AG04449 (cell line): ENCODE data around the gene RBM25.

ENCODE experiments used
- CTCF ChIA-PET: fragments of 350-600 bp; formaldehyde crosslinking; extraction: SDS; loops from one replicate; lab custom pipeline; 2021; ENCODE audit warnings: antibody characterized with exemption; lab: Yijun Ruan, JAX
- POLR2A ChIA-PET: fragments of 400-600, 350-600 bp; formaldehyde crosslinking; extraction: SDS; loops from one replicate; lab custom pipeline; 2020; ENCODE audit warnings: antibody characterized with exemption, inconsistent platforms; lab: Yijun Ruan, JAX
- DNase-seq: peaks from one replicate; pipeline ENCODE4 v3.0.0-alpha.2; 2010; ENCODE audit warnings: low read depth, low spot score
- H3K4me3 ChIP-seq: 2 replicates; pipeline ENCODE4 v1.5.1; 2011; ENCODE audit warnings: low read depth, mild to moderate bottlenecking, control low read depth, low read length
- TF ChIP-seq, protein P1 (sequence below): IDR thresholded peaks from one replicate; pipeline ENCODE4 v1.5.1; 2011; ENCODE audit warnings: mild to moderate bottlenecking, moderate library complexity, low read length, control low read depth, inconsistent platforms; ENCODE audit not compliant: insufficient read depth; ENCODE audit errors: missing control alignments

RBM25 gene

DNA sequence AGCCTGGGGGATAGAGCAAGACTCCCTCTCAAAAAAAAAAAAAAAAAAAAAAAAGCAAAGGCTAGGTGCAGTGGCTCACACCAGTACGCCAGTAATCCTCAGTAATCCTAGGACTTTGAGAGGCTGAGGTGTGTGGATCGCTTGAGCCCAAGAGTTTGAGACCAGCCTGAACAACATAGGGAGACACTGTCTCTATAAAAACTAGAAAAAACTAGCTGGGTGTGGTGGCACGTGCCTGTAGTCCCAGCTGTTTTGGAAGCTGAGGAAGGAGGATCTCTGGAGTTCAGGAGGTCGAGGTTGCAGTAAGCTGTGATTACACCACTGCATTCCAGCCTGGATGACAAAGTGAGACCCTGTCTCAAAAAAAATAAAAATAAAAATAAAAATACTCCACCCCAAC is 8.9 kb upstream of the RBM25 start:
- H3K4me3 ChIP-seq = no peak overlapping the region
- ChIA-PET CTCF (interaction anchor here (0.7 to 1.3 kb wide), 2 partner anchors 8 to 10 kb away, joined by 3 to 5 read pairs; partner anchors contain the start of gene RBM25), POLR2A (interaction anchor here (1.4 kb wide), 1 partner anchor 9 kb away, joined by 3 read pairs; the partner anchor contains the start of gene RBM25)
- TF ChIP-seq, protein P1, sequence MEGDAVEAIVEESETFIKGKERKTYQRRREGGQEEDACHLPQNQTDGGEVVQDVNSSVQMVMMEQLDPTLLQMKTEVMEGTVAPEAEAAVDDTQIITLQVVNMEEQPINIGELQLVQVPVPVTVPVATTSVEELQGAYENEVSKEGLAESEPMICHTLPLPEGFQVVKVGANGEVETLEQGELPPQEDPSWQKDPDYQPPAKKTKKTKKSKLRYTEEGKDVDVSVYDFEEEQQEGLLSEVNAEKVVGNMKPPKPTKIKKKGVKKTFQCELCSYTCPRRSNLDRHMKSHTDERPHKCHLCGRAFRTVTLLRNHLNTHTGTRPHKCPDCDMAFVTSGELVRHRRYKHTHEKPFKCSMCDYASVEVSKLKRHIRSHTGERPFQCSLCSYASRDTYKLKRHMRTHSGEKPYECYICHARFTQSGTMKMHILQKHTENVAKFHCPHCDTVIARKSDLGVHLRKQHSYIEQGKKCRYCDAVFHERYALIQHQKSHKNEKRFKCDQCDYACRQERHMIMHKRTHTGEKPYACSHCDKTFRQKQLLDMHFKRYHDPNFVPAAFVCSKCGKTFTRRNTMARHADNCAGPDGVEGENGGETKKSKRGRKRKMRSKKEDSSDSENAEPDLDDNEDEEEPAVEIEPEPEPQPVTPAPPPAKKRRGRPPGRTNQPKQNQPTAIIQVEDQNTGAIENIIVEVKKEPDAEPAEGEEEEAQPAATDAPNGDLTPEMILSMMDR = no peak
- DNase-seq = no peak

DNA sequence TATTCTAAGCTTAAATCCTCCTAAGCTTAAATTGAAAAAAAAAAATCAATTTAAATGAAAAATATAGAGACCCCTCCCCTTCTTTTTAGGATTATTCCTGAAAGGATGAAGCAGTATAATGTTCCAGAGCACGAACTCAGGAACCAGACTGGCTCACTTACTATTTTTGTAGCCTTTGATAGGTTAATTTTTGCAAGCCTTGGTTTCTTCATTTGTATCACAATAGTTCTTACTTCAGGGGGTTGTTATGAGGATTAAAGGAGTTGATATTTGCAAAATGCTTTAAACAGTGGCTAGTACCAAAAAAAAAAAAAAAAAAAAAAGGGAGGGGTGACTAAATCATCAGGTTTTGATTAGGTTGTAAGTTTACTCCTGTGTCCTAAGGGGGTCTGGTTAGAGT is 3.1 kb upstream of the RBM25 start:
- TF ChIP-seq, protein P1 = no peak
- CTCF ChIA-PET = no interaction called here
- POLR2A ChIA-PET = no interaction called here
- no peak overlapping the region for H3K4me3 ChIP-seq
- no peak for DNase-seq

DNA sequence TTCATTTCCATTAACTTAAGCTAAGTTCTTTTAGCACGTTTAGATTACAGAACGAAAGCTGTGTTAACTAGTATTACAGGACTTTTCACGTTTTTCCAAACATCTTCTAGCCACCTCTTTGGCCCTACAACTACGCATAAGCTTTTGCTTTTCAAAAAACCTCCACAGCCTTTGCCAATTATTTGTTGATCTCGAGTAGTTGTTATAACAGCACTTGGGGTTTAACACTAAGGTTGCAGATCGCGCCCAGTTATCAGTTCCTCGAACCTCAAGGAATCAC is 450 bp upstream of the RBM25 start:
- CTCF ChIA-PET = interaction anchor here (3.3 kb wide), 1 partner anchor 544 kb away, joined by 13 read pairs; no protein-coding TSS in a partner anchor

DNA sequence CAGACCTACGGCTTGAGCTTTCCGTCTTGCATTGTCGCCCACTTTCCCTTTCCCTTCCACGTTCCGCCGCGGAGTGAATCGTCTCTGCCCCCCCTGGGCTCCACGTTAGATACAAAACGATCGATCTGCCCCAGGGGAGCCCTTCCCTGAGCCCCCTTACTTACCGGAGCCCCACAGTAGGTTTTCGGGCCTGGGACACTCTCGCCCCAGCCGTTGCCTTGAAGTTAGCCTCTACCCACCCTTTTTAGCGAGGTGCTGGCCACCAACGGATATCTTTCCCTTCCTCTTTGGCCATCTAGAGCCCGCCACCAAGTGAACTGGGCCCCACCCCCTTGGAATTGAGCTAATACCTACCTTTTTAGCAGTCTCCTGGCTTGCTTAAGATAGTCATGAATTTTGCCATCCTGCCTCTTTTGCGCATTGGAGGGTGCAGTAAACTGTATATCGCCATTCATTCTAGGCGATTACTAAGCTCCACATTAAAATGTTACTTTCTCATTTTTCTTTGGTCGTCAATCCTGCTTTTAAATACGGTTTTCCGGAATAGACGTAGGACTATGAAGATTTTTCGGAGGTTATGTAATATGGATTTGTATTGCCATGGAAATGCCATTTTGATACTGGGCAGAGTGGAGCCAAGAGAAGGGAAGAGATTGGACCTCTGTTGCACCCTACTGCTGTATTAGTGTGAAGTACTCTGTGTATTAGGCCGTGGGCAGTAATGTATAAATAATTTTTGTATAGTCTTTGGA is 764 bp downstream of the RBM25 start:
- TF ChIP-seq, protein P1 = no peak
- H3K4me3 ChIP-seq = peak overlapping the region; percentile 95
- no peak for DNase-seq
- ChIA-PET POLR2A (interaction anchor here (0.6 to 2.2 kb wide), 6 partner anchors 9 to 545 kb away, joined by 3 to 13 read pairs (median 4); partner anchors contain the start of gene ZFYVE1), CTCF (interaction anchor here (0.9 to 3.3 kb wide), 5 partner anchors 9 to 545 kb away, joined by 3 to 13 read pairs (median 4); no protein-coding TSS in a partner anchor)

More for the DNA sequence above, 450 bp upstream of the RBM25 start:
- TF ChIP-seq, protein P1 = no peak
- DNase-seq = no peak
- POLR2A ChIA-PET = interaction anchor here (1.0 to 2.2 kb wide), 5 partner anchors 8 to 544 kb away, joined by 3 to 13 read pairs (median 4); partner anchors contain the start of gene ZFYVE1
- H3K4me3 ChIP-seq = peak overlapping the region; percentile 53

DNA sequence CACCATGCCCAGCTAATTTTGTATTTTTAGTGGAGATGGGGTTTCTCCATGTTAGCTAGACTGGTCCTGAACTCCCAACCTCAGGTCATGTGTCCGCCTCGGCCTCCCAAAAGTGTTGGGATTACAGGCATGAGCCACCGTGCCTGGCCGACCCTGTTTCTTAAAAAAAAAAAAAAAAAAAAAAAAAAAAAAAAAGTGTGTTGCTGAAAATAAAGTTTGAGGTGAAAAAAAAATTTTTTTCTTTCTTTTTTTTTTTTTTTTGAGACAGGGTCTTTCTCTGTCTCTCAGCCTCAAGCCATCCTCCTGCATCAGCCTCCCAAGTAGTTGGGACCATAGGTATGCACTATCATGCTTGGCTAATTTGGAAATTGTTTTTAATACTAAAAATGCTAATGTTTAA is 11.3 kb downstream of the RBM25 start:
- no peak for DNase-seq
- POLR2A ChIA-PET = no interaction called here
- TF ChIP-seq, protein P1 = no peak
- CTCF ChIA-PET = interaction anchor here (0.9 kb wide), 1 partner anchor 82 kb away, joined by 3 read pairs; no protein-coding TSS in a partner anchor
- H3K4me3 ChIP-seq = no peak overlapping the region

DNA sequence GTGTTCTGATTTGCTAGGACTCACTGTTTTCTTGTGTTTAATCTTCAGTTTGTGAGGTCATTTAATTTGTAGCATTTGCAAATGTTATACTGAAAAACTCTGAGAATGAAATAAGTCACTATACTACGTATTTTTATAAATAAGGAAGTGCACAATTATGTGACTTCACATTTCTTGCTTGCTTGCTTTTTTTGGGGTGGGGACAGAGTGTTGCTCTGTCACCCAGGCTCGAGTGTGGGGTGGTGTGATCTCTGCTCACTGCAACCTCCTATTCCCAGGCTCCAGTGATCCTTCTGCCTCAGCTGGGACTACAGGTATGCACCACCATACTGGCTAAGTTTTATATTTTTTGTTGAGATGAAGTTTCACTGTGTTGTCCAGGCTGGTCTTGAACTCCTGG is 32.7 kb downstream of the RBM25 start:
- POLR2A ChIA-PET = no interaction called here

More for the DNA sequence above, 32.7 kb downstream of the RBM25 start:
- TF ChIP-seq, protein P1 = no peak
- CTCF ChIA-PET = no interaction called here
- no peak overlapping the region for H3K4me3 ChIP-seq
- DNase-seq = no peak
